MM.1S (cell line): Measurements from ENCODE around the gene ING3.

Experiments
- DNase-seq: peaks from one replicate; pipeline ENCODE4 v3.0.0-alpha.2; 2015
- H2AFZ ChIP-seq: fragments of 300-600 bp; sonication (generic); 2 replicates; pipeline ENCODE4 v1.6.0; 2016; ENCODE audit warnings: antibody characterized with exemption, low read length
- H3F3A ChIP-seq: fragments of 300-600 bp; sonication (generic); 2 replicates; pipeline ENCODE4 v1.6.1; 2016; ENCODE audit warnings: mild to moderate bottlenecking, antibody characterized with exemption, low read length, moderate library complexity, mixed read lengths; ENCODE audit not compliant: insufficient read depth
- H3K27ac ChIP-seq: fragments of 300-600 bp; sonication (generic); 2 replicates; pipeline ENCODE4 v1.5.1; 2016; ENCODE audit warnings: mild to moderate bottlenecking, low read length
- H3K27me3 ChIP-seq: fragments of 300-600 bp; sonication (generic); replicated peaks from 2 replicates; pipeline ENCODE4 v1.6.0; 2016; ENCODE audit warnings: low read length; ENCODE audit not compliant: insufficient read depth
- H3K36me3 ChIP-seq: fragments of 300-600 bp; sonication (generic); replicated peaks from 2 replicates; pipeline ENCODE4 v1.6.1; 2016; ENCODE audit warnings: mild to moderate bottlenecking, low read length, mixed read lengths; ENCODE audit not compliant: insufficient read depth
- H3K4me1 ChIP-seq: fragments of 300-600 bp; sonication (generic); 2 replicates; pipeline ENCODE4 v1.6.1; 2016; ENCODE audit warnings: low read length, mixed read lengths
- H3K4me2 ChIP-seq: fragments of 300-600 bp; sonication (generic); 2 replicates; pipeline ENCODE4 v1.6.0; 2016; ENCODE audit warnings: low read depth, low read length
- H3K4me3 ChIP-seq: fragments of 300-600 bp; sonication (generic); 2 replicates; pipeline ENCODE4 v1.5.1; 2016; ENCODE audit warnings: low read length, mixed read lengths
- H3K79me2 ChIP-seq: fragments of 300-600 bp; sonication (generic); 2 replicates; pipeline ENCODE4 v1.6.1; 2016; ENCODE audit warnings: mixed run types, low read length, mixed read lengths
- H3K9ac ChIP-seq: fragments of 300-600 bp; sonication (generic); 2 replicates; pipeline ENCODE4 v1.6.1; 2016; ENCODE audit warnings: low read length, mixed read lengths
- H3K9me2 ChIP-seq: fragments of 300-600 bp; sonication (generic); replicated peaks from 2 replicates; pipeline ENCODE4 v1.6.1; 2016; ENCODE audit warnings: mild to moderate bottlenecking, low read length, mixed read lengths; ENCODE audit not compliant: insufficient read depth
- H3K9me3 ChIP-seq: fragments of 300-600 bp; sonication (generic); replicated peaks from 2 replicates; pipeline ENCODE4 v1.6.1; 2016; ENCODE audit warnings: mild to moderate bottlenecking, low read length, mixed read lengths; ENCODE audit not compliant: insufficient read depth
- H4K20me1 ChIP-seq: fragments of 300-600 bp; sonication (generic); 2 replicates; pipeline ENCODE4 v1.6.1; 2016; ENCODE audit warnings: mild to moderate bottlenecking, low read length, moderate library complexity, mixed read lengths; ENCODE audit not compliant: insufficient read depth
- CTCF ChIP-seq: fragments of 300-600 bp; sonication (generic); IDR thresholded peaks from 2 replicates; pipeline ENCODE4 v1.5.1; 2016; ENCODE audit warnings: antibody characterized with exemption, low read length, mixed read lengths
- EZH2 ChIP-seq: fragments of 300-600 bp; sonication (generic); optimal IDR thresholded peaks from 2 replicates; pipeline ENCODE3; 2017; ENCODE audit warnings: low read depth, mild to moderate bottlenecking, antibody characterized with exemption, low read length, mixed read lengths
- EZH2phosphoT487 ChIP-seq: fragments of 300-600 bp; sonication (generic); IDR thresholded peaks from 2 replicates; pipeline ENCODE4 v1.6.1; 2018; ENCODE audit warnings: antibody characterized with exemption, low read length

ING3 gene

GRCh38 chr7:121012170-121012874 lies 61.7 kb downstream of the ING3 start:
- Histone ChIP-seq H3F3A (no peaks in the 10 kb centered on the region), H3K9me3 (no peaks in the 10 kb centered on the region), H4K20me1 (no peaks in the 10 kb centered on the region), H2AFZ (no peak overlapping the region), H3K4me2 (no peak overlapping the region), H3K36me3 (no peaks in the 10 kb centered on the region), H3K79me2 (no peaks in the 10 kb centered on the region), H3K27ac (no peak overlapping the region), H3K27me3 (no peaks in the 10 kb centered on the region), H3K4me3 (no peak overlapping the region), H3K4me1 (no peaks in the 10 kb centered on the region), H3K9ac (no peak overlapping the region), H3K9me2 (no peaks in the 10 kb centered on the region)
- TF ChIP-seq EZH2 (no peak), EZH2phosphoT487 (no peak), CTCF (no peak)
- DNase-seq = no peak

GRCh38 chr7:121012919-121013318 lies 62.3 kb downstream of the ING3 start:
- H4K20me1 ChIP-seq = no peaks in the 10 kb centered on the region
- H2AFZ ChIP-seq = no peak overlapping the region
- H3K4me2 ChIP-seq = no peak overlapping the region
- no peaks in the 10 kb centered on the region for H3K27me3 ChIP-seq
- H3K79me2 ChIP-seq = no peaks in the 10 kb centered on the region
- H3K9ac ChIP-seq = no peak overlapping the region
- H3K36me3 ChIP-seq = no peaks in the 10 kb centered on the region
- peaks cover 4% of the 10 kb centered on the region for H3K4me1 ChIP-seq
- H3F3A ChIP-seq = no peaks in the 10 kb centered on the region
- no peak for DNase-seq
- TF ChIP-seq CTCF (no peak), EZH2 (no peak), EZH2phosphoT487 (no peak)
- H3K27ac ChIP-seq = no peak overlapping the region
- no peak overlapping the region for H3K4me3 ChIP-seq
- no peaks in the 10 kb centered on the region for H3K9me2 ChIP-seq
- H3K9me3 ChIP-seq = no peaks in the 10 kb centered on the region

GRCh38 chr7:121015560-121015959 lies 65.0 kb downstream of the ING3 start:
- DNase-seq = no peak

More at GRCh38 chr7:121015560-121015959, 65.0 kb downstream of the ING3 start:
- Histone ChIP-seq H3K4me3 (no peak overlapping the region), H3K36me3 (no peaks in the 10 kb centered on the region), H4K20me1 (no peaks in the 10 kb centered on the region), H3K4me1 (peaks cover 13% of the 10 kb centered on the region), H3K27ac (no peak overlapping the region), H3K79me2 (no peaks in the 10 kb centered on the region), H3K9ac (no peak overlapping the region), H2AFZ (no peak overlapping the region), H3F3A (no peaks in the 10 kb centered on the region), H3K9me2 (no peaks in the 10 kb centered on the region), H3K27me3 (no peaks in the 10 kb centered on the region), H3K9me3 (no peaks in the 10 kb centered on the region), H3K4me2 (no peak overlapping the region)
- no peak for TF ChIP-seq CTCF
- no peak for TF ChIP-seq EZH2phosphoT487
- no peak for TF ChIP-seq EZH2
